ENCODE measurements around the gene RAX2.
A peak's percentile ranks its signal among the peaks of the same experiment; 100 is the strongest.

The RAX2 gene

GRCh38 chr19:3722443-3723109, 49.5 kb downstream of the RAX2 start:
- no peak for DNase-seq

GRCh38 chr19:3721887-3722442, 50.1 kb downstream of the RAX2 start:
- no peak for DNase-seq

GRCh38 chr19:3721131-3721886, 50.7 kb downstream of the RAX2 start:
- DNase-seq: peak; percentile 88 to 91

GRCh38 chr19:3720349-3720917, 51.6 kb downstream of the RAX2 start:
- DNase-seq: no peak

GRCh38 chr19:3719868-3720267, 52.2 kb downstream of the RAX2 start:
- no peak for DNase-seq

All from activated CD4-positive, alpha-beta T cell treated with anti-CD3 and anti-CD28 coated beads, Interleukin-2, amount 50 U/mL, for 4 hours (primary cell).